ENCODE results near the gene TMEM94.
A peak's percentile ranks its signal among the peaks of the same experiment; 100 is the strongest.

Gene TMEM94

GRCh38 chr17:75492555-75493168 lies 36.2 kb downstream of the TMEM94 start:
- no peak overlapping the region for H3K27ac ChIP-seq
- DNase-seq (ENCODE audit: low spot score) = no peak
- no peak overlapping the region for H3K4me3 ChIP-seq
- TF ChIP-seq CTCF (IDR thresholded peaks at IDR 0.05) = no peak

DNA sequence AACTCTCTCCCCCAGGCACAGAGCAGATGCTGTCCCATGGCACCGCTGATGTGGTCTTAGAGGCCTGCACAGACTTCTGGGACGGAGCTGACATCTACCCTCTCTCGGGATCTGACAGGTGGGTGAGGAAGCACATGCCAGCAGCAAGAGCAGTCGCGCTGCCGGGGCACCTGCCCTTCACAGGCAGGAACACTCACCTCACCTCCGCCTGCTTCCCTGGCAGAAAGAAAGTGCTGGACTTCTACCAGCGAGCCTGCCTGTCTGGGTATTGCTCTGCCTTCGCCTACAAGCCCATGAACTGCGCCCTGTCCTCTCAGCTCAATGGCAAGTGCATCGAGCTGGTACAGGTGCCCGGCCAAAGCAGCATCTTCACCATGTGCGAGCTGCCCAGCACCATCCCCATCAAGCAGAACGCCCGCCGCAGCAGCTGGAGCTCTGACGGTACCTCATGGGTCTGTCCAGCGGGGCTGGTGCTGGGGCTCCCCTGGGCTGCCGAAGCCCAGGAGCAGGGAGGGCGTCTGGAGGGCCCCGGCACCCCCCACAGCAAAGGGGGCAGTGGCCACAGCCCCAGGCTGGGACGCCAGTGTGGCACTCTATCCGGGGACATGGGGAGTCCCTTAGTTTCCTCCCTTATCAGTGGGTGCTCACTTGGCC lies 37.2 kb downstream of the TMEM94 start:
- Histone ChIP-seq H3K27ac (no peak overlapping the region), H3K4me3 (no peak overlapping the region)
- DNase-seq (ENCODE audit: low spot score) = no peak
- no peak for TF ChIP-seq CTCF (IDR thresholded peaks at IDR 0.05)

GRCh38 chr17:75494326-75494877 lies 38.0 kb downstream of the TMEM94 start:
- TF ChIP-seq CTCF (IDR thresholded peaks at IDR 0.05) = no peak
- no peak overlapping the region for H3K4me3 ChIP-seq

DNA sequence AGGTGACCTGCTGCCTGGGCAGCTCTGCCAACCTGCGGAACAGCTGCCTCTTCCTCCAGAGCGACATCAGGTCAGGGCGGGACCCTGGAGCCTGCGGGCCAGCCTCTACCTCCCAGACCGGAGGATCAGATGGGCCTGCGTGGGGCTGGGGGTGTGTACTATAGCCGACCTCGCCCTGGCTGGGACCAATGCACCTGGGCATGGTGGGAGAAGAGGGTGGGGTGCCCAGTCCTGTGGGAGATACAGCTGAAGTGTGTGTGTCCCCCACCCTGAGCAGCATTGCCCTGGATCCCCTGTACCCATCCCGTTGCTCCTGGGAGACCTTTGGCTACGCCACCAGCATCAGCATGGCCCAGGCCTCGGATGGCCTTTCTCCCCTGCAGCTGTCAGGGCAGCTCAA lies 39.6 kb downstream of the TMEM94 start:
- no peak for TF ChIP-seq CTCF (IDR thresholded peaks at IDR 0.05)
- DNase-seq (ENCODE audit: low spot score) = no peak
- Histone ChIP-seq H3K4me3 (no peak overlapping the region), H3K27ac (no peak overlapping the region)

More at GRCh38 chr17:75494326-75494877, 38.0 kb downstream of the TMEM94 start:
- H3K27ac ChIP-seq = no peak overlapping the region
- DNase-seq (ENCODE audit: low spot score) = no peak

- no peak for DNase-seq (ENCODE audit: low spot score)
- no peak for TF ChIP-seq CTCF (IDR thresholded peaks at IDR 0.05)
- no peak overlapping the region for H3K4me3 ChIP-seq
- peak overlapping the region in 1 of 2 donors; percentile 74 for H3K27ac ChIP-seq
Observed at GRCh38 chr17:75498039-75498725, 41.7 kb downstream of the TMEM94 start.

- TF ChIP-seq CTCF (IDR thresholded peaks at IDR 0.05) = no peak
- Histone ChIP-seq H3K4me3 (no peak overlapping the region), H3K27ac (peak overlapping the region in 1 of 2 donors; percentile 74)
- DNase-seq (ENCODE audit: low spot score) = no peak
Observed at GRCh38 chr17:75498726-75499213, 42.3 kb downstream of the TMEM94 start.

All from coronary artery (tissue), 2 donors.